Vagina (tissue), 2 donors: ENCODE data around the gene ADAMTS17. TPM values are rescaled to one million over a fixed set of nuclear protein-coding genes. Genes with fewer than 3 reads are reported as not detected.

Experiments used
- DNase-seq, 2 donors: peaks; one replicate each; pipeline ENCODE4 v3.0.0-alpha.2; 2017; ENCODE audit errors: extremely low spot score in 2 of 2
- H3K27ac ChIP-seq: fragments of 200-600 bp; sonication (generic); one replicate; pipeline ENCODE4 v1.5.1; 2019
- H3K27me3 ChIP-seq: fragments of 200-600 bp; sonication (generic); one replicate; pipeline ENCODE4 v1.5.1; 2019
- H3K36me3 ChIP-seq, 2 donors: fragments of 200-600 bp; sonication (generic); one replicate each; pipeline ENCODE4 v1.5.1; 2017 to 2019
- H3K4me1 ChIP-seq: fragments of 200-600 bp; sonication (generic); one replicate; pipeline ENCODE4 v1.5.1; 2019
- H3K4me3 ChIP-seq, 2 donors: fragments of 200-600 bp; sonication (generic); 1 replicate in 1 of 2; 2 replicates in 1 of 2; pipeline ENCODE4 v1.5.1; 2016 to 2019
- H3K9me3 ChIP-seq: fragments of 200-600 bp; sonication (generic); one replicate; pipeline ENCODE4 v1.5.1; 2019
- POLR2A ChIP-seq, 2 donors: fragments of 450-650 bp; IDR thresholded peaks; one replicate each; pipeline ENCODE4 v1.6.1; 2017; ENCODE audit warnings: antibody characterized with exemption in 2 of 2, mild to moderate bottlenecking in 2 of 2, moderate library complexity in 2 of 2
- POLR2AphosphoS5 ChIP-seq, 2 donors: sonication (generic); formaldehyde crosslinking; IDR thresholded peaks; one replicate each; pipeline ENCODE4 v1.9.0; 2017; ENCODE audit warnings: antibody characterized with exemption in 2 of 2, mild to moderate bottlenecking in 2 of 2, low read depth in 1 of 2; ENCODE audit not compliant: insufficient read depth in 1 of 2
- intact Hi-C: fragments of 100-400 bp; cut with DNase I; formaldehyde crosslinking; loops from one replicate; pipeline ENCODE4 v1.15.1; 2023
- total RNA-seq: library from RNA; depleted of rRNA; stranded (reverse); fragments of >200 nt; gene quantifications from one replicate; pipeline ENCODE4 v1.2.3, GENCODE V29; 2016
- TF ChIP-seq, protein P1 (sequence below), 3 experiments: fragments of 450-650 bp in 2 of 3; fragments of 200-600 bp in 1 of 3; sonication (generic) in 1 of 3; IDR thresholded peaks; one replicate each; pipeline ENCODE4 v1.5.1; 2017 to 2019; ENCODE audit warnings: antibody characterized with exemption in 3 of 3, mild to moderate bottlenecking in 2 of 3, moderate library complexity in 2 of 3

ADAMTS17 gene
- total RNA-seq, 1 donor from 2014 or later = 16.0 TPM

GRCh38 chr15:100001405-100001804, 340.4 kb downstream of the ADAMTS17 start:
- no peak for DNase-seq
- H3K4me1 ChIP-seq = peaks cover 5% of the 10 kb centered on the region
- no peaks in the 10 kb centered on the region for H3K27me3 ChIP-seq
- TF ChIP-seq POLR2AphosphoS5 (IDR thresholded peaks at IDR 0.05; ENCODE audit: insufficient read depth in 1 of 2, low read depth in 1 of 2) (no peak), POLR2A (IDR thresholded peaks at IDR 0.05) (no peak)
- TF ChIP-seq, protein P1, sequence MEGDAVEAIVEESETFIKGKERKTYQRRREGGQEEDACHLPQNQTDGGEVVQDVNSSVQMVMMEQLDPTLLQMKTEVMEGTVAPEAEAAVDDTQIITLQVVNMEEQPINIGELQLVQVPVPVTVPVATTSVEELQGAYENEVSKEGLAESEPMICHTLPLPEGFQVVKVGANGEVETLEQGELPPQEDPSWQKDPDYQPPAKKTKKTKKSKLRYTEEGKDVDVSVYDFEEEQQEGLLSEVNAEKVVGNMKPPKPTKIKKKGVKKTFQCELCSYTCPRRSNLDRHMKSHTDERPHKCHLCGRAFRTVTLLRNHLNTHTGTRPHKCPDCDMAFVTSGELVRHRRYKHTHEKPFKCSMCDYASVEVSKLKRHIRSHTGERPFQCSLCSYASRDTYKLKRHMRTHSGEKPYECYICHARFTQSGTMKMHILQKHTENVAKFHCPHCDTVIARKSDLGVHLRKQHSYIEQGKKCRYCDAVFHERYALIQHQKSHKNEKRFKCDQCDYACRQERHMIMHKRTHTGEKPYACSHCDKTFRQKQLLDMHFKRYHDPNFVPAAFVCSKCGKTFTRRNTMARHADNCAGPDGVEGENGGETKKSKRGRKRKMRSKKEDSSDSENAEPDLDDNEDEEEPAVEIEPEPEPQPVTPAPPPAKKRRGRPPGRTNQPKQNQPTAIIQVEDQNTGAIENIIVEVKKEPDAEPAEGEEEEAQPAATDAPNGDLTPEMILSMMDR (IDR thresholded peaks at IDR 0.05) = no peak
- H3K27ac ChIP-seq = no peak overlapping the region
- H3K4me3 ChIP-seq = no peak overlapping the region
- H3K36me3 ChIP-seq = no peaks in the 10 kb centered on the region
- no peaks in the 10 kb centered on the region for H3K9me3 ChIP-seq
- intact Hi-C loops = no loop called here

DNA sequence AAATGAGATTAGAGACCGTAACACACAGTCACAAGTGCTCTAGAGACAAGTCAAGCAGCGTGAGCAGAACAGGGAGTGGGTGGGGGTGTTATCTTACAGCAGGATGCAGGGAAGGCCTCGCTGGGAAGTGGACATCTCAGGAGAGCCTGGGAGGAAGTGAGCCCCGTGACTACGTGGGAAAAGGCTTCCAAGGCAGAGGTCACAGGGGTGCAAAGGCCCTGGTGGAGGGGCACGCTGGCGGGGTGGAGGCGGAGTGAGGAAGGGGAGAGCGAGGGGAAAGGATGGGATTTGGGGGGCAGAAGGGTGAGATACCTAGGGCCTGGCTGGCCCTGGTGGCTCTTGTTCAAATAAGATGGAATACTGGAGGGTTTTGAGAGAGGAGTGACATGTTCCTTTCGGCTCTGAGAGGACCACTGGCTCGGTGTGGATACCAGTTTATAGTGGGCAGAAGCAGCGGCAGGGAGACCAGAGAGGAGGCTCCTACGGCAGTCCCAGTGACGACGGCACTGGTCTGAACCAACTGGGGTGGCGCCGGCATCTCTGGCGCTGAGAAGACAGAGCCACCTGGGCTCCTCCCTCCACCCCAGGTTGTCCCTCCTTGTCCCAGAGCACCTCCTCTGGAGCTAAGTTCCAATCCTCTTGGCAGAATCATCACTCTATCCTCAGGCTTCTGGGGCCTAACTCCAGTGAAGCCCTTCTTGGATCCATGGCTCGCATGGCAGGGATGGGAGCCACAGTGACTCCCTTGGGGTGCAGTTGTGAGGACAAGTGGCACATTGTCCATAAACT, 342.3 kb downstream of the ADAMTS17 start:
- Histone ChIP-seq H3K9me3 (no peaks in the 10 kb centered on the region), H3K27ac (no peak overlapping the region), H3K4me1 (peaks cover 5% of the 10 kb centered on the region), H3K36me3 (no peaks in the 10 kb centered on the region), H3K4me3 (no peak overlapping the region), H3K27me3 (no peaks in the 10 kb centered on the region)
- TF ChIP-seq POLR2A (IDR thresholded peaks at IDR 0.05) (no peak), POLR2AphosphoS5 (IDR thresholded peaks at IDR 0.05; ENCODE audit: insufficient read depth in 1 of 2, low read depth in 1 of 2) (no peak)
- TF ChIP-seq, protein P1 (IDR thresholded peaks at IDR 0.05) = no peak
- intact Hi-C loops = no loop called here
- DNase-seq = no peak

DNA sequence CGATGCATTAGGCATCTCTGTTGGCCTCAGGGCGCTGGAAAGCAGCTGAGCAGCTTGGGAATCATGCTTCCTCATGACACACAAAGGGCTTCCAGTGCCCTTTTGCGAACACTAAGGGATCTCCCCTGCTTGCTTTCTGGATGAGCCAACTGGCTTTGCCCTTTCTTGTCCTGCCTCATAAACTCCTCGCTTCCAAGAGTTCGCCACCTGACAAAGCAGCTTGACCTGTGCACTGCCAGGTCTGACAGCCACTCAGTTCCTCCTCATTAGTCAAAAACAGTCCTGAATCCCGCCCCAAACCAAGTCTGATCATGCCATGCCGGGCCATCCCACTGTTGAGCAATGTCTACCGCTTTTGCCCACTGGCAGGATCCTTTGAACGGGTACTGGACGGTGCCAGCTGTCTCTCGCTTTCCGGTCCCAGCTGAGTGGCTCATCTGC, 343.1 kb downstream of the ADAMTS17 start:
- no peaks in the 10 kb centered on the region for H3K36me3 ChIP-seq
- no peaks in the 10 kb centered on the region for H3K27me3 ChIP-seq
- no peak overlapping the region for H3K4me3 ChIP-seq
- TF ChIP-seq POLR2AphosphoS5 (IDR thresholded peaks at IDR 0.05; ENCODE audit: insufficient read depth in 1 of 2, low read depth in 1 of 2) = peak; percentile 40 to 59
- TF ChIP-seq, protein P1 (IDR thresholded peaks at IDR 0.05) = no peak
- TF ChIP-seq POLR2A (IDR thresholded peaks at IDR 0.05) = no peak
- H3K9me3 ChIP-seq = no peaks in the 10 kb centered on the region
- peaks cover 5% of the 10 kb centered on the region for H3K4me1 ChIP-seq
- no peak for DNase-seq
- no peak overlapping the region for H3K27ac ChIP-seq
- intact Hi-C loops = no loop called here

DNA sequence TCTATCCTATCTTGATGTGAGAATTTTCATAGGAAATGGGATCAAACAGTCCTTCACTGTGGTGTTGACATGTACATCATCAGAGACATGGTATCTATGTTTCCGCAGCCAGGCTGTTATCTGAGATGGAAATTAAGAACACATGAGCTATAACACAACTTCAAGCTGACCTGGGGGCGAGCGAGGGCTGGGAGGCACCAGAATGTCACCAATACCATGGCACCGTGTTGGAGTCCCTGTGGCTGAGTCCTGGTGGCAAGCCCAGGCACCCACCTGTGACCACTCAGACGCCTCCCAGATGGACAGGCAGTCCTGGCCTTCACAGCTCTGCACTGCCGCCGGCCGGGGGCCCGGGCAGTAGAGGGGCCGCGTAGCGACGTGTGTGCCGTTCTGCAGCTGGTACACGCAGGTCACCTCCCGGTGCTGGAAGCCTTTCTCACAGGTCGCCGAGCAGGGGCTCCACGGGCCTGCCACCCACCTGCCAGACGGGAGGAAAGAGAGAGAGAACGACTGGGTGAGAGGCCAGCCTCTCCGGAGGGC, 344.6 kb downstream of the ADAMTS17 start:
- no peak for DNase-seq
- no peak overlapping the region for H3K27ac ChIP-seq
- no peaks in the 10 kb centered on the region for H3K27me3 ChIP-seq
- H3K9me3 ChIP-seq = no peaks in the 10 kb centered on the region
- H3K36me3 ChIP-seq = no peaks in the 10 kb centered on the region
- TF ChIP-seq POLR2AphosphoS5 (IDR thresholded peaks at IDR 0.05; ENCODE audit: insufficient read depth in 1 of 2, low read depth in 1 of 2) (no peak), POLR2A (IDR thresholded peaks at IDR 0.05) (no peak)
- TF ChIP-seq, protein P1 (IDR thresholded peaks at IDR 0.05) = no peak
- H3K4me1 ChIP-seq = peaks cover 5% of the 10 kb centered on the region
- intact Hi-C loops = no loop called here
- no peak overlapping the region for H3K4me3 ChIP-seq

DNA sequence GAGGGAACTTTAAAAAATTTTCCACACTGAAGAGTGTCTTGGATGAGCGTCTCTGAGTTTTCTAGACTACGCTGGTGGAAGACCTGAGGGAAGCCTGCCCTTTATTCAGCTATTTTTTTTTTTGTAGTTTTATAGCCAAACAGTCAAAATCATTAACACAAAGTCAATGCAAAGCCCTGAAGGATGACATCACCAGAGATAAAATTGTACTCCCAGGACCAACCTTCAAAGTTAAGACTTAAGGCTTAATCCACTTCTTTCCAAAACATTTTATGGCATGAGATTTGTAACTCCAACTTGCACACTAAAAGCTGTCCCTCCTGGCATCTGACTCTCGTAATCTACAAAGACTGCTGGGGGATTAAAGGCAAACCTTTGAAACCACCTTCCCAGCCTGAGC, 345.1 kb downstream of the ADAMTS17 start:
- H3K27me3 ChIP-seq = no peaks in the 10 kb centered on the region
- H3K4me1 ChIP-seq = peaks cover 5% of the 10 kb centered on the region
- intact Hi-C loops = no loop called here
- H3K9me3 ChIP-seq = no peaks in the 10 kb centered on the region
- DNase-seq = no peak
- no peaks in the 10 kb centered on the region for H3K36me3 ChIP-seq
- TF ChIP-seq, protein P1 (IDR thresholded peaks at IDR 0.05) = no peak
- TF ChIP-seq POLR2A (IDR thresholded peaks at IDR 0.05) (no peak), POLR2AphosphoS5 (IDR thresholded peaks at IDR 0.05; ENCODE audit: insufficient read depth in 1 of 2, low read depth in 1 of 2) (no peak)
- H3K27ac ChIP-seq = no peak overlapping the region
- H3K4me3 ChIP-seq = no peak overlapping the region
